SW480 (cell line): ENCODE results near the gene LACTB.
"Not testable (repeated sequence)": the region's sequence is repeated elsewhere in the genome, so short reads cannot be mapped to it uniquely, and the experiment has no call there.

Experiments used
- DNase-seq: peaks from one replicate; pipeline ENCODE4 v3.0.0-alpha.2; 2016; ENCODE audit warnings: low spot score

Gene LACTB

GRCh38 chr15:63089260-63090043 lies 32.2 kb upstream of the LACTB start:
- no peak for DNase-seq

- DNase-seq: no peak
Measured at GRCh38 chr15:63090472-63090871, 31.2 kb upstream of the LACTB start.

- DNase-seq: no peak
Measured at GRCh38 chr15:63090887-63091286, 30.8 kb upstream of the LACTB start.

GRCh38 chr15:63091679-63092446 lies 29.8 kb upstream of the LACTB start:
- DNase-seq: no peak

- peak; percentile 68 for DNase-seq
Measured at GRCh38 chr15:63093486-63094205, 28.0 kb upstream of the LACTB start.

- DNase-seq: no peak
Measured at GRCh38 chr15:63094495-63094931, 27.1 kb upstream of the LACTB start.

- DNase-seq: no peak
Measured at GRCh38 chr15:63096178-63096577, 25.5 kb upstream of the LACTB start.

- DNase-seq: not testable (repeated sequence)
Measured at GRCh38 chr15:63098901-63099300, 22.8 kb upstream of the LACTB start.

GRCh38 chr15:63099581-63099980 lies 22.1 kb upstream of the LACTB start:
- DNase-seq: not testable (repeated sequence)

GRCh38 chr15:63103416-63103815 lies 18.2 kb upstream of the LACTB start:
- no peak for DNase-seq

GRCh38 chr15:63104727-63105126 lies 16.9 kb upstream of the LACTB start:
- DNase-seq: no peak

GRCh38 chr15:63105354-63105753 lies 16.3 kb upstream of the LACTB start:
- DNase-seq: not testable (repeated sequence)

GRCh38 chr15:63107895-63108546 lies 13.6 kb upstream of the LACTB start:
- peak; percentile 90 for DNase-seq

- DNase-seq: no peak
Measured at GRCh38 chr15:63109498-63109897, 12.2 kb upstream of the LACTB start.

GRCh38 chr15:63109920-63110319 lies 11.7 kb upstream of the LACTB start:
- DNase-seq: no peak

- no peak for DNase-seq
Measured at GRCh38 chr15:63110428-63111026, 11.1 kb upstream of the LACTB start.

GRCh38 chr15:63111481-63111880 lies 10.2 kb upstream of the LACTB start:
- no peak for DNase-seq

GRCh38 chr15:63112871-63113270 lies 8.8 kb upstream of the LACTB start:
- no peak for DNase-seq

- no peak for DNase-seq
Measured at GRCh38 chr15:63114465-63114864, 7.2 kb upstream of the LACTB start.

GRCh38 chr15:63118854-63119253 lies 2.8 kb upstream of the LACTB start:
- no peak for DNase-seq

GRCh38 chr15:63122002-63122875 lies 578 bp downstream of the LACTB start:
- peak; percentile 71 for DNase-seq
